Sigmoid colon (tissue), 4 donors: ENCODE measurements around the gene MEIG1.

Experiments used
- EP300 ChIP-seq, 4 donors: sonication (generic); formaldehyde crosslinking; IDR thresholded peaks; one replicate each; pipeline ENCODE4 v1.6.1; 2017; ENCODE audit warnings: antibody characterized with exemption in 4 of 4
- POLR2A ChIP-seq, 2 donors: fragments of 450-650 bp; IDR thresholded peaks; one replicate each; pipeline ENCODE4 v1.6.1; 2016; ENCODE audit warnings: antibody characterized with exemption in 2 of 2, mild to moderate bottlenecking in 2 of 2, moderate library complexity in 2 of 2
- POLR2AphosphoS5 ChIP-seq, 4 donors: sonication (generic); formaldehyde crosslinking; IDR thresholded peaks; one replicate each; pipeline ENCODE4 v1.6.1; 2017; ENCODE audit warnings: antibody characterized with exemption in 4 of 4
- TF ChIP-seq, protein P1 (sequence below), 4 experiments: fragments of 450-650 bp in 3 of 4; fragments of 200-600 bp in 1 of 4; IDR thresholded peaks; one replicate each; pipeline ENCODE4 v1.5.1; 2016 to 2019; ENCODE audit warnings: antibody characterized with exemption in 4 of 4, mild to moderate bottlenecking in 3 of 4, moderate library complexity in 2 of 4

DNA sequence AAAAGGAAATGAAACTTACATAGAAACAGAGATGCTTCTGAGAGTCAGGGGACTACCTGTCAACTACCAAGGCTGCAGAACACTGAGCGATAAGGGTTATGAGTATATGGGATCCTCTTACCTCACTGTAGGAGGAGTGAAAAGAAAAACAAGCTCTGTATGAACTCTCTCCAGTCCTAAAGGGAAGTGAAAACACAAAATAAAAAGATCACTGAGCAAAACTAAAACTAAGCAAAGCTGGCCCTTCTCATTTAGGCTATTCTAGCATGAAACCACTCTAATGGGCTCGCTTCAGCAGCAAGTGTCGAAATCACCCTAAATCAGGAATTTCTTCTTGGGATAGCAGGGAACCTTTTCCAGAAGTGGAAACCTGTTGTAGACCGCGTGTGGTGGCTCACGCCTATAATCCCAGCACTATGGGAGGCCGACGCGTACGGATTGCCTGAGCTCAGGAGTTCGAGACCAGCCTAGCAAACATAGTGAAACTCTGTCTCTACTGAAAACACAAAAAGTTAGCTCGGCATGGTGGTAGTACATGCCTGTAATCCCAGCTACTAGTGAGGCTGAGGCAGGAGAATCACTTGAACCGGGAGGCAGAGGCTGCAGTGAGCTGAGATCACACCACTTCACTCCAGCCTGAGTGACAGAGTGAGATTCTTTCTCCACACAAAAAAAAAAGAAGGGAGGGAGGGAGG is 32.3 kb upstream of the MEIG1 start:
- TF ChIP-seq, protein P1, sequence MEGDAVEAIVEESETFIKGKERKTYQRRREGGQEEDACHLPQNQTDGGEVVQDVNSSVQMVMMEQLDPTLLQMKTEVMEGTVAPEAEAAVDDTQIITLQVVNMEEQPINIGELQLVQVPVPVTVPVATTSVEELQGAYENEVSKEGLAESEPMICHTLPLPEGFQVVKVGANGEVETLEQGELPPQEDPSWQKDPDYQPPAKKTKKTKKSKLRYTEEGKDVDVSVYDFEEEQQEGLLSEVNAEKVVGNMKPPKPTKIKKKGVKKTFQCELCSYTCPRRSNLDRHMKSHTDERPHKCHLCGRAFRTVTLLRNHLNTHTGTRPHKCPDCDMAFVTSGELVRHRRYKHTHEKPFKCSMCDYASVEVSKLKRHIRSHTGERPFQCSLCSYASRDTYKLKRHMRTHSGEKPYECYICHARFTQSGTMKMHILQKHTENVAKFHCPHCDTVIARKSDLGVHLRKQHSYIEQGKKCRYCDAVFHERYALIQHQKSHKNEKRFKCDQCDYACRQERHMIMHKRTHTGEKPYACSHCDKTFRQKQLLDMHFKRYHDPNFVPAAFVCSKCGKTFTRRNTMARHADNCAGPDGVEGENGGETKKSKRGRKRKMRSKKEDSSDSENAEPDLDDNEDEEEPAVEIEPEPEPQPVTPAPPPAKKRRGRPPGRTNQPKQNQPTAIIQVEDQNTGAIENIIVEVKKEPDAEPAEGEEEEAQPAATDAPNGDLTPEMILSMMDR (IDR thresholded peaks at IDR 0.05): no peak
- TF ChIP-seq EP300 (IDR thresholded peaks at IDR 0.05) (no peak), POLR2A (IDR thresholded peaks at IDR 0.05) (no peak), POLR2AphosphoS5 (IDR thresholded peaks at IDR 0.05) (no peak)
